ENCODE data around the gene LRP1B.
"Not testable (repeated sequence)": the region's sequence is repeated elsewhere in the genome, so short reads cannot be mapped to it uniquely, and the experiment has no call there.

The LRP1B gene

DNA sequence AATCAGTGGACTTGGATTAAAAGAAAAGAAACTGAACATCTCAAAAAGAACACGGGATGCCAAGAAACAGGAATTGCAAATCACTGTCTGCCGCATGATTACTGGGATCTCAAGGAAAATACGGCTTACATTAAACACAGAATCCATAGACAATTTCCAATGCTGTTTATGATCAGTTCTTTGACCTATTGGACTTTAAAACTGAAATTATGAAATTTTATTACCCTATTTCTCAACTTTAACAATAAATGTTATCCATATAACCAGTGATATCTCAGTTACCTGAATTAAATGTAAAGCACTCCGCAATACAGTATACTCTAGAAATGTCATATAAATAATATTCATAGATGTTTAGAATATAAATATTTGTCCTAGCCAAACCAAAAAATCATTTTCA is 1793.8 kb downstream of the LRP1B start:
- no peaks in the 10 kb centered on the region for H3K9me3 ChIP-seq (ENCODE audit: control insufficient read depth in 2 of 2, low read length in 2 of 2)
- no peak overlapping the region for H3K4me3 ChIP-seq (ENCODE audit: low read length in 2 of 2)
- H3K4me1 ChIP-seq (ENCODE audit: control insufficient read depth, insufficient read depth, low read length), result no peaks in the 10 kb centered on the region
- no peaks in the 10 kb centered on the region for H3K27me3 ChIP-seq (ENCODE audit: control insufficient read depth in 1 of 2, insufficient read depth in 2 of 2, low read length in 2 of 2)
- H3K27ac ChIP-seq (ENCODE audit: low read length), result no peak overlapping the region
- no peaks in the 10 kb centered on the region for H3K36me3 ChIP-seq (ENCODE audit: control insufficient read depth in 2 of 2, insufficient read depth in 2 of 2, low read length in 2 of 2)
- no peak overlapping the region for H3K9ac ChIP-seq (ENCODE audit: low read length in 2 of 2)

DNA sequence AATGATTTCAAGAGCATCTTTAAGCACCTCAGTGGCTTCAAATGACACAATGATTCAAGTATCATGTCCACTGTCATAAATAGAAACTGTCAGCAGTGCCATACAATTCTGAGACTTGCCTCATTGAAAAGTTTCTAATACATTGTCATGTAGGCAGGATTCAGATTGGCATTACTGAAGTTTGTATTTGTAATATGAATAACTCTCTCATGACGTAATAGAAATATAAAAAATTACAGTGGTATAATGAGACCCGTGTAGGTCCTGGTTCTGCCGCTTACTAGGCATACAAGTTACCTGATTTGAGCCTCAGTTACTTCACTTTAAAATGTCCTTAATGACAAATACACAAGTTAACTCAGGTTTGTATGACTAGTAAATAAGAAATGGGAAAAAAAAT is 1814.5 kb downstream of the LRP1B start:
- no peaks in the 10 kb centered on the region for H3K27me3 ChIP-seq (ENCODE audit: control insufficient read depth in 1 of 2, insufficient read depth in 2 of 2, low read length in 2 of 2)
- no peak overlapping the region for H3K4me3 ChIP-seq (ENCODE audit: low read length in 2 of 2)
- no peak overlapping the region for H3K9ac ChIP-seq (ENCODE audit: low read length in 2 of 2)
- H3K9me3 ChIP-seq (ENCODE audit: control insufficient read depth in 2 of 2, low read length in 2 of 2), result no peaks in the 10 kb centered on the region
- no peaks in the 10 kb centered on the region for H3K36me3 ChIP-seq (ENCODE audit: control insufficient read depth in 2 of 2, insufficient read depth in 2 of 2, low read length in 2 of 2)
- H3K4me1 ChIP-seq (ENCODE audit: control insufficient read depth, insufficient read depth, low read length), result no peaks in the 10 kb centered on the region
- H3K27ac ChIP-seq (ENCODE audit: low read length), result no peak overlapping the region

DNA sequence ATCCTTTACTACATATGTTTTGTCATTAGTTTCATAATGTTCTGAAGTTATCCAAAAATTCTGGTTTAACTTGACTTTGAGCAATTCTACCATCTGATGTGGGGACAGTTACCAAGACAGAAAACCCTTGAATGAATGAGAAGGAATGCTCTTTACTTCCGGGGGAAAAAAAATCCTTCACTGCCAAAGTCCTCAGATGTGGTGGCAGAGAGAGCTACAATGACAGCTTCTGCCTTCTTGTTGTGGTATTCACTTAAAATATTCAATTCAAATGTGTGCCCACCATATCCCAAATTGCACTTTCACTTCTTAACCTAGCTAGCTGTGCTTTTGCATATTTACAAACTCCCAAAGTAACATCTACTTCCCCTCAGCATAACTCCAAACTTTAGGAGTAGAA is 1818.9 kb downstream of the LRP1B start:
- H3K4me1 ChIP-seq (ENCODE audit: control insufficient read depth, insufficient read depth, low read length), result no peaks in the 10 kb centered on the region
- H3K4me3 ChIP-seq (ENCODE audit: low read length in 2 of 2), result no peak overlapping the region
- no peak overlapping the region for H3K27ac ChIP-seq (ENCODE audit: low read length)
- H3K9ac ChIP-seq (ENCODE audit: low read length in 2 of 2), result no peak overlapping the region
- H3K27me3 ChIP-seq (ENCODE audit: control insufficient read depth in 1 of 2, insufficient read depth in 2 of 2, low read length in 2 of 2), result no peaks in the 10 kb centered on the region
- no peaks in the 10 kb centered on the region for H3K9me3 ChIP-seq (ENCODE audit: control insufficient read depth in 2 of 2, low read length in 2 of 2)
- no peaks in the 10 kb centered on the region for H3K36me3 ChIP-seq (ENCODE audit: control insufficient read depth in 2 of 2, insufficient read depth in 2 of 2, low read length in 2 of 2)

DNA sequence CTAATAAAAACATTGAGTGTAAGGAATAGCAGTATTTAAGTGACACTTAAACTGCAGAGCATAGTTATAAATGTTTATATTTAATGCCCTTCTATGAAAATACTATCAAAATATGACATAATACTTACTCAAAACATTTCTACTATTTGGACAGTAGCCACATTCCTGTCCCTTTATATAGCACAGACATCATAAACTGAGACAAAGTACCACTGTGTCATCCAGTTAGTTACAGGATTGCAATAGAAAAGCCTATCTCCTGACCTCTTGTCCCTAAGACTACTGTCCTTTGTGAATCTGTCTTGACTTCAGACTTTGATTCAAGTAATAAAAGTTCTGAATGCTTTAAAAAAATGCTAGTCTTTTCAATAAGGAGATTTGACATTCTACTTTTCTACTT is 1822.1 kb downstream of the LRP1B start:
- H3K4me1 ChIP-seq (ENCODE audit: control insufficient read depth, insufficient read depth, low read length), result no peaks in the 10 kb centered on the region
- H3K9me3 ChIP-seq (ENCODE audit: control insufficient read depth in 2 of 2, low read length in 2 of 2), result no peaks in the 10 kb centered on the region
- no peaks in the 10 kb centered on the region for H3K36me3 ChIP-seq (ENCODE audit: control insufficient read depth in 2 of 2, insufficient read depth in 2 of 2, low read length in 2 of 2)
- no peak overlapping the region for H3K27ac ChIP-seq (ENCODE audit: low read length)
- H3K27me3 ChIP-seq (ENCODE audit: control insufficient read depth in 1 of 2, insufficient read depth in 2 of 2, low read length in 2 of 2), result no peaks in the 10 kb centered on the region
- no peak overlapping the region for H3K4me3 ChIP-seq (ENCODE audit: low read length in 2 of 2)
- no peak overlapping the region for H3K9ac ChIP-seq (ENCODE audit: low read length in 2 of 2)

DNA sequence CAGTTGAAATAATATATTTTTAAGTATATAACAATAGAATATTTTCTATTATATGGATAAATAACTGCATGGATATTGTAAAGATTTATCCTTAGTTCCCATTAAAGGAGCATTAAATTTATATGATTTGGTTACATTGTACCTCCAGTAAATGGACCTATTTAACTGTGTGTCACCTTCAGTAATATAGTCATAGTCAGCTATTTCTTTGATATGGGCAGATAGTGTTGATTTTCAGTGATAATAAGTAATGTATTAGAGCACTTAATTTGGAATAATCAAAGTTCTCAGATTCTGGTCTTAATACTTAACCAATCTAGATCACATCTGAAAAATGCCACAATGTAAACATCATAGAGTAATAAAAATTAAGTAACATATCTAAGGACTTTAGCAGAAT is 1823.3 kb downstream of the LRP1B start:
- no peaks in the 10 kb centered on the region for H3K4me1 ChIP-seq (ENCODE audit: control insufficient read depth, insufficient read depth, low read length)
- no peak overlapping the region for H3K27ac ChIP-seq (ENCODE audit: low read length)
- H3K27me3 ChIP-seq (ENCODE audit: control insufficient read depth in 1 of 2, insufficient read depth in 2 of 2, low read length in 2 of 2), result no peaks in the 10 kb centered on the region
- no peak overlapping the region for H3K9ac ChIP-seq (ENCODE audit: low read length in 2 of 2)
- H3K36me3 ChIP-seq (ENCODE audit: control insufficient read depth in 2 of 2, insufficient read depth in 2 of 2, low read length in 2 of 2), result no peaks in the 10 kb centered on the region
- no peaks in the 10 kb centered on the region for H3K9me3 ChIP-seq (ENCODE audit: control insufficient read depth in 2 of 2, low read length in 2 of 2)
- no peak overlapping the region for H3K4me3 ChIP-seq (ENCODE audit: low read length in 2 of 2)

DNA sequence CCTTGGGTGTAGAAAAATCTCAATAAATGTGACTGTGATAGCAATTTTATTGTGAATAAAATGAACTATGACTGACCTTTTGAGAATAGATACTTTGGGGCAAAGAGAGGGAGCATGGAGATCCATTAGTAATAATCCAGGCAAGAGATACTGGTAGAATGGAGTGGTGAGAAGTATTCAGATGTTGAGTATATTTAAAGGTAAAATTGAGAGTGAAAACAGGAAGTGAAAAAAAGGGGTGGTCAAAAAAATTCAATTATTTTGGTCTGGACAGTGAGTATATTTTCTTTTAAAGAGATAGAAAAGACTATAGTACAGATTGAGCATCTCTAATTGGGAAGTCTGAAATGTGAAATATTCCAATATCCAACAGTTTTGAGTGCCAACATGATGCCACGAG is 1835.0 kb downstream of the LRP1B start:
- Histone ChIP-seq H3K4me3 (ENCODE audit: low read length in 2 of 2) (no peak overlapping the region), H3K9ac (ENCODE audit: low read length in 2 of 2) (no peak overlapping the region), H3K27ac (ENCODE audit: low read length) (no peak overlapping the region), H3K4me1 (ENCODE audit: control insufficient read depth, insufficient read depth, low read length) (no peaks in the 10 kb centered on the region), H3K36me3 (ENCODE audit: control insufficient read depth in 2 of 2, insufficient read depth in 2 of 2, low read length in 2 of 2) (no peaks in the 10 kb centered on the region), H3K27me3 (ENCODE audit: control insufficient read depth in 1 of 2, insufficient read depth in 2 of 2, low read length in 2 of 2) (no peaks in the 10 kb centered on the region), H3K9me3 (ENCODE audit: control insufficient read depth in 2 of 2, low read length in 2 of 2) (no peaks in the 10 kb centered on the region)

DNA sequence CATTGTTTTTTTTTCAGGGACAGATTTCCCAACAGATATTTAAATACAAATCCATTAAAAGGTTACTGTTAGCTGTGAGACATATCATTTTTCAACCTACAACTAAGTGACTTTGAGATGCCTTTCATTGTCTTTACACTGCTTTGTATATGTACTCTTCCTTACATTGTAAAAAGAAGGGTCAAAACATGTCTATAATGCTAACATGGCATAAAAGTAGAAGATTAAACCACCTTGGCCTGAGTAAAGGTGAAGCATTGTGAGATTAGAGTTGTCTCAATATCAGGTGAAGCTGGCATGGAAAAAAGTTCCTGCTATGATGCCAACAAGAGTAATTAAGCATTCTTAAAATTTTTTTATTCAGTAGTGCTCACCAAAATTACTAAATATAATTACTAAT is 1842.1 kb downstream of the LRP1B start:
- Histone ChIP-seq H3K36me3 (ENCODE audit: control insufficient read depth in 2 of 2, insufficient read depth in 2 of 2, low read length in 2 of 2) (no peaks in the 10 kb centered on the region), H3K9ac (ENCODE audit: low read length in 2 of 2) (no peak overlapping the region), H3K27ac (ENCODE audit: low read length) (no peak overlapping the region), H3K4me3 (ENCODE audit: low read length in 2 of 2) (no peak overlapping the region), H3K4me1 (ENCODE audit: control insufficient read depth, insufficient read depth, low read length) (no peaks in the 10 kb centered on the region), H3K27me3 (ENCODE audit: control insufficient read depth in 1 of 2, insufficient read depth in 2 of 2, low read length in 2 of 2) (no peaks in the 10 kb centered on the region), H3K9me3 (ENCODE audit: control insufficient read depth in 2 of 2, low read length in 2 of 2) (no peaks in the 10 kb centered on the region)

DNA sequence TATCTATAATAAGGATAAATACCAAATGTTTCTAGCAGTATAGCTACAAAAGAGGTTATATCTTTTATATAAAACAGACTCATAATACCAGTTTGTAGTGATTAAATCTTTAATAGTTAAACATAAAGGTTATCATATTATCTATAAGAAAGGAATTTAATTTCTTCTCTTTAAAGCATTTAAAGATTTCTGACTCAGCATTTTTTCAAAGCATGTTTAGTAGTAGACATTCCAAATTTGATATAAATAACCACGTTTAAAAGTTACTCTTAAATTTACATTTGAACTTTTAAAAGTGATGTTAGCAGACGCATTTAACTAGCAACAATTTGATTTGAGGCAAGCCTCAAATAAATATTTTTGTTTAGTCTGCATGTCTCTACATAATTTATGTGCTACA is 1842.6 kb downstream of the LRP1B start:
- H3K4me3 ChIP-seq (ENCODE audit: low read length in 2 of 2), result no peak overlapping the region
- no peak overlapping the region for H3K27ac ChIP-seq (ENCODE audit: low read length)
- H3K9me3 ChIP-seq (ENCODE audit: control insufficient read depth in 2 of 2, low read length in 2 of 2), result no peaks in the 10 kb centered on the region
- H3K36me3 ChIP-seq (ENCODE audit: control insufficient read depth in 2 of 2, insufficient read depth in 2 of 2, low read length in 2 of 2), result no peaks in the 10 kb centered on the region
- no peaks in the 10 kb centered on the region for H3K4me1 ChIP-seq (ENCODE audit: control insufficient read depth, insufficient read depth, low read length)
- H3K27me3 ChIP-seq (ENCODE audit: control insufficient read depth in 1 of 2, insufficient read depth in 2 of 2, low read length in 2 of 2), result no peaks in the 10 kb centered on the region
- H3K9ac ChIP-seq (ENCODE audit: low read length in 2 of 2), result no peak overlapping the region

DNA sequence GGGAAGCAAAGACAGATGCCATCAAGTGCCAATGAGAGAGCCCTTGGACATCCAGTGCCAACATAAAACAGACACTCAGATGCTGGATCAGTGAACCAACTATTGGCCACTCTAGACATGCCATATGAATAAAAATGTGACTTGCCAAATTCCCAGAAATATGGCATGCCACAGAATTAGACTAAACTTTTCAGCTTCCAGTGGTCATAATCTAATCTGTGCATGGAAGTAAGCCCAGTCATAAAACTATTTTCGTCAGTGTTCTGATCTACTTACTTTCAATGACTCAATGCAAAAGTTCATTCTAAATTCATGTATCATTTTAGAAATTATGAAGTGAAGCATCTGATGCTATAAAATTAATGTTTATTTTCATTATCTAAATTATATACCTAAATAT is 1844.4 kb downstream of the LRP1B start:
- Histone ChIP-seq H3K9me3 (ENCODE audit: control insufficient read depth in 2 of 2, low read length in 2 of 2) (no peaks in the 10 kb centered on the region), H3K27ac (ENCODE audit: low read length) (no peak overlapping the region), H3K4me3 (ENCODE audit: low read length in 2 of 2) (no peak overlapping the region), H3K9ac (ENCODE audit: low read length in 2 of 2) (no peak overlapping the region), H3K36me3 (ENCODE audit: control insufficient read depth in 2 of 2, insufficient read depth in 2 of 2, low read length in 2 of 2) (no peaks in the 10 kb centered on the region), H3K4me1 (ENCODE audit: control insufficient read depth, insufficient read depth, low read length) (no peaks in the 10 kb centered on the region), H3K27me3 (ENCODE audit: control insufficient read depth in 1 of 2, insufficient read depth in 2 of 2, low read length in 2 of 2) (no peaks in the 10 kb centered on the region)

DNA sequence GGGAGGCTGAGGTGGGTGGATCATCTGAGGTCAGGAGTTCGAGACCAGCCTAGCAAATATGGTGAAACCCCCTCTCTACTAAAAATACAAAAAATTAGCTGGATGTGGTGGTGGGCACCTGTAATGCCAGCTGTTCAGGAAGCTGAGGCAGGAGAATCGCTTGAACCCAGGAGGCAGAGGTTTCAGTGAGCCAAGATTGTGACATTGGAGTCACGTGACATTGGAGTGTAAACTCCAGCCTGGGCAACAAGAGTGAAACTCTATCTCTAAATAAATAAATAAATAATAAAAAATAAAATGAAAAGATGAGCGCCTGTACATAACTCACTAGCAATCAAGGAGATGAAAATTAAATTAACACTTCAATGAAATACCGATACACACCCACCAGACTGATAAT is 1853.5 kb downstream of the LRP1B start:
- H3K4me3 ChIP-seq (ENCODE audit: low read length in 2 of 2); H3K27ac ChIP-seq (ENCODE audit: low read length): not testable (repeated sequence)

DNA sequence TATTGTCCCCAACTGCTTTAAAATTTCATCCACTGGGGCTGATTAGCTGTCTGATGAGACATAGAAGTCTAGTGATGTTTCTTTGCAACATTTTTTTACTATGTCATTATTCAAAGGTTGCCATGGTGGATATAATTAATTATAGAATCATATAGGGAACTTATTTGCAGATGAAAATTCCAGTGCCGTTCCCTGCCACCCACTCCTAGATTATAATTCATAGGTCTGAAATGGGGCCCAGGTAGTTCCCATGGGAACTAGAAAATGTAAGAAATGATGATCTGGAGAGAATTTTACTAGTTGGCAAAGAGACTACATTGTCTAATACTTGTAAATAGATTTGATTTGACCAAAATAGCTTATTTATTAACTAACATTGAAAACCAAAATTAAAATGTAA is 1854.2 kb downstream of the LRP1B start:
- H3K27ac ChIP-seq (ENCODE audit: low read length), result no peak overlapping the region
- no peaks in the 10 kb centered on the region for H3K36me3 ChIP-seq (ENCODE audit: control insufficient read depth in 2 of 2, insufficient read depth in 2 of 2, low read length in 2 of 2)
- no peaks in the 10 kb centered on the region for H3K27me3 ChIP-seq (ENCODE audit: control insufficient read depth in 1 of 2, insufficient read depth in 2 of 2, low read length in 2 of 2)
- no peak overlapping the region for H3K9ac ChIP-seq (ENCODE audit: low read length in 2 of 2)
- H3K9me3 ChIP-seq (ENCODE audit: control insufficient read depth in 2 of 2, low read length in 2 of 2), result no peaks in the 10 kb centered on the region
- no peak overlapping the region for H3K4me3 ChIP-seq (ENCODE audit: low read length in 2 of 2)
- no peaks in the 10 kb centered on the region for H3K4me1 ChIP-seq (ENCODE audit: control insufficient read depth, insufficient read depth, low read length)

More for the DNA sequence above, 1853.5 kb downstream of the LRP1B start:
- not testable (repeated sequence) for H3K36me3 ChIP-seq (ENCODE audit: control insufficient read depth in 2 of 2, insufficient read depth in 2 of 2, low read length in 2 of 2); H3K27me3 ChIP-seq (ENCODE audit: control insufficient read depth in 1 of 2, insufficient read depth in 2 of 2, low read length in 2 of 2); H3K9me3 ChIP-seq (ENCODE audit: control insufficient read depth in 2 of 2, low read length in 2 of 2); H3K9ac ChIP-seq (ENCODE audit: low read length in 2 of 2); H3K4me1 ChIP-seq (ENCODE audit: control insufficient read depth, insufficient read depth, low read length)

DNA sequence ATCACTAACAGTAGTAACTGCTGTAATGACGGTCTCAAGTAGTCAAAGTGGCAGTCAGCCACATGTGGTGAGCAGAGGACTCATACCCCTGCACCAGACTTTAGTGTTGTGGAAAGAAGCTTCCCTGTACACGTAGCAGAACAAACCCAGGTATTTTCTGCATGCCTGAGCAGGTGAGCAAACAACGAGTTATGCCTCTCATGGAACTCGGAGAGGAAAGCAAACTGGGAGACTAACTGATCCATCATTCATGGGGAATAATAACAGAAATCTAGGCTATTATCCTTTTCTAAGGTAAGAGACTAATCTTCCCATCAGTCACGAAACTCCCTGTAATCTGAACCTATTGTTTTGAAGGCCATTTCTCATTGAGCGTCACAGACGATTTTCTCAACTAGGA is 1855.4 kb downstream of the LRP1B start:
- H3K27ac ChIP-seq (ENCODE audit: low read length), result no peak overlapping the region
- no peaks in the 10 kb centered on the region for H3K4me1 ChIP-seq (ENCODE audit: control insufficient read depth, insufficient read depth, low read length)
- no peaks in the 10 kb centered on the region for H3K27me3 ChIP-seq (ENCODE audit: control insufficient read depth in 1 of 2, insufficient read depth in 2 of 2, low read length in 2 of 2)
- H3K9ac ChIP-seq (ENCODE audit: low read length in 2 of 2), result no peak overlapping the region
- no peak overlapping the region for H3K4me3 ChIP-seq (ENCODE audit: low read length in 2 of 2)
- H3K9me3 ChIP-seq (ENCODE audit: control insufficient read depth in 2 of 2, low read length in 2 of 2), result no peaks in the 10 kb centered on the region
- H3K36me3 ChIP-seq (ENCODE audit: control insufficient read depth in 2 of 2, insufficient read depth in 2 of 2, low read length in 2 of 2), result no peaks in the 10 kb centered on the region

Measured in stomach smooth muscle (tissue), 2 donors.